T-helper 2 cell (primary cell): ENCODE data around the gene ATF5.
"Not testable (repeated sequence)": the region's sequence is repeated elsewhere in the genome, so short reads cannot be mapped to it uniquely, and the experiment has no call there.

Experiments used
- DNase-seq, 5 experiments: peaks; one replicate each; pipeline versions ENCODE4 v3.0.0 to v3.0.0-alpha.2; 2012 to 2022

ATF5 gene

DNA sequence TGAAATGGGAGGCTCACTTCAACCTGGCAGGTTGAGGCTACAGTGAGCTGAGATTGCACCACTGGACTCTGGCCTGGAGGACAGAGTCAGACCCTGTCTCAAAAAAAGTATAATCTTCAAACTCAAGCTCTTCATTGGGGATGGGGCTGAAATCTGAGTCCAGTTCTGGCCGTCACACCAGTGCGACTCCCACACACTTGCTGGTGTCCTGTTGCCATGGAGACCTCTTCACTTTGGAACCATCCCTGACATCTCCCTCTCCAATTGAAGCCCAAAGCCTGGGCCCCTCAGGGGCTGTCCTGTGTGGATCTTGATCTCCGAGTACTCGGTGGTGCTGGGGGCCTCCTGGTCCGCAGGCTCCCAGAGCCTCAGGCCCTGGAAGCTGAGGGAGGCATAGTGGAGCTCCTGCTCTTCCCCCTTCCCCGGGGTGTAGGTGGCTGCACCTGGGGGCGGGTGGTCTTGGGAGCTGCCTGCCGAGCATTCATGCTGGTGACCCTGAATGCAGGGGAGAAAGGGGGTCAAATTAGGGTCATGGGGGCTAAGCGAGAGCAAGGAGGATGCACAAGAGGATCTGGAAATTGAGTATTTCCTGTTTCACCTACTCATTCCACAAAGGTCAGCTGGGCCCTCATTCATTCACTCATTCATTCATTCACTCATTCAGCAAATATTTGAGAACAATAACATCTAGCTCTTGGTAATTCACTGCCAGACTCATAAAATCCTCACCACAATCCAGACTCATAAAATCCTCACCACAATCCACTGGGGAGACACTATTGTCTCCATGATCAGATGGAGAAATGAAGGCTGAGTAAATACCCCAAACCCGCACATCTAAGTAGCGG lies 21.0 kb downstream of the ATF5 start:
- DNase-seq: no peak

DNA sequence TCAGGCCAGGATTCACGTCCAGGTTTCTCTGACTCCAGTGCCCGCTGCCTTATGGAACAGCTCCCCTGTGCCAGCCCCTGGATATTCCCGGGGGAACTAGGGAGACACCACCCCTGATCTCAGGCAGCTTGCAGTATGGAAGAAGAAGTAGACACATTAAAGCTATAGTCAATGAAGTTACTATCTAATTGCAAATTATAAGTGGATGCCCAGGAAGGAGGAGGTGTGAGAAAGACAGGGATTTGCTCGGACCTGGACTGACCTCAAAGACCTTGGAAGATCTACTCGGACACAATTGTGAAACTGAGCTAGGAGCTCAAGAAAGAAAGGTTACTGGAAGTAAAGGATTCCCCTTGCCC lies 21.6 kb downstream of the ATF5 start:
- DNase-seq: no peak

DNA sequence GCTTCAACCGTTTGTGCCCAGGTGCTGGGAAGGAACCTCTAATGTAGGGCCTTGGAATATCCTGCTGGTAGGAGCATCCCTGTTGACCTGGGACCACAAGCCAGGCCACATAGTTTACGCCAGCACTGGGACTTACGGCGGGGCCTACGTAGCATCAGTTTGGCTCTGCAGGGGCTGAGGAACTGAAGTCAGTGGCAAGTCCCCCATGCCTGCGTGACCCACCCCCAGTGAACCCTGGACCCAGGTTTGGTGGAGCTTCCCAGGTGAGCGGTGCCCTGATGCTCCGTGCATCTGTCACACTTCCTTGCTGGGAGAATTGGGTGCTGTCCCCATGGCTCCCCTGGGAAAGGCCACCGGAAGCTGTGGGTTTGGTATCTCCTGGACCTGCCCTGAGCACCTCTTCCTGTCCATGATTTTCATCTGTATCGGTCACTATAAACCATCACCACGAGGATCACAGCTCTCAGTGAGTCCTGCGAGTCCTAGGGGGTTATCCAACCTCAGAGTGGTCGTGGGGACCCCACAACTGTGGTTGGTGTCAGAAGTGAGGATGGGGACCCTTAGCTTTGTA lies 22.0 kb downstream of the ATF5 start:
- no peak for DNase-seq

DNA sequence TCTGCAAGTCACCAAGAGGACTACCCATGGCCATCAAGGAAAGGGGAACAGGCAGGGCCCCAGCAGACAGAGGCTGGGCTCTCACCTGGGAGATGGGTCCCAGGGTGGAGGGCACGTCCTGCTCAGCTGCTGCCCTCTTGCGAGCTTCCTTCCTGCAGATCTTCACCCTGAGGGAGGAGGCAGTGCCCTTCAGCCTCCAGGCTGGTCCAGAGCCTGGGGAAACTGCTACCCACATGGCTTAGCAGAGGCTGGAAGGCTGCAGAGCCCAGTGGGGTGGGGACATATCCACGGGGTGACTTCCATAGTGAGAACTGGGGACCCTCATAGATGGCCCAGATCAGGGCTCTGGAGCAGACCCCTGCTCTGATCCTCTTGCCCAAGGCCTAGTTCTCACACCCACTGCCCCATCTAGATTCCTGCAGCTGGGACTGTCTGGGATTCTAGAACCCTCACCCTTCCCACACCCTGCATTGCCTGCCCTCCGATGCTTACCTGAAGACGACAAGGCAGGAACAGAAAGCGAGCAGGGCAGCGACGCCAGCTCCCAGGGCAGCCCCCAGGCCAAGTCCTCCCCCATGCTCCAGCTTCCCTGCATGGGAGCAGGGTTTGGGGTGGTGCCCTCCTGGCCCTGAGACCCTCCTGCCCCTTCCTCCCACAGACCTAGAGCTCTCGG lies 22.9 kb downstream of the ATF5 start:
- no peak for DNase-seq

DNA sequence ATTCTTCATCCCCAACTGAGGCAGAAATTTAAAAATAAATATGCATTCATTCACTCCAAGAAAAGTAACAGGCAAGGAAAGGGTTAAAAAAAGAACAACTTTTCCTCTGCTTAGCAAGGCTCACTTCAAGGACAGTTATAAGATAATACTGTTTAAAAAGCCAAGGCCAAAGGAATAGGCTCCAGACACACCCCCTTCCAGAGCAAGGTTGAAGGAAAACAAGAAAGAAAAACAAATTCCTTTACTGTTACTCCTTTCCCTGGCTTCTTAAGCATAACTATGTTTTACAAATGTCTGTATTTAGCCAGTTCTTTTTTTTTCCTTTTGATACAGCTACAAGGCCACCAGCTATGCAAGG lies 23.5 kb downstream of the ATF5 start:
- no peak for DNase-seq

DNA sequence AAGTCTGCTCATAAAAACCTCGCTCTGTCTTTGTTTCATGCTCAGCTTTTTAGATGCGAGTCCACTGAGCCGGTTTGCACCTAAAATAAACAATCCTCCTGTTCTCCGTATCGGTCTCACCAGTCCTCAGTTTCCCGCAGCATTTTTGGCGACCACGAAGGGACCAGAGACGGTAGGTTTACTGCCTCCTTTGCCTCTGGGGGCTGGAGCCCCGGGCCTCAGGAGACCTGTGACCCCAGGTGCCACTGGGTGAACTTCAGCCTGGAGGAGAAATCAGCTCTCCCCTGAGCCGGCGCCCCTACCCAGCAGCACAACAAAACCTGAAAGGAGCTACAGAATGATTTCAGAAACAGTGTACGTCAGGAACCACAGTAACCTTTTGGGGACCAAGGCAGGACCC lies 23.9 kb downstream of the ATF5 start:
- no peak for DNase-seq

DNA sequence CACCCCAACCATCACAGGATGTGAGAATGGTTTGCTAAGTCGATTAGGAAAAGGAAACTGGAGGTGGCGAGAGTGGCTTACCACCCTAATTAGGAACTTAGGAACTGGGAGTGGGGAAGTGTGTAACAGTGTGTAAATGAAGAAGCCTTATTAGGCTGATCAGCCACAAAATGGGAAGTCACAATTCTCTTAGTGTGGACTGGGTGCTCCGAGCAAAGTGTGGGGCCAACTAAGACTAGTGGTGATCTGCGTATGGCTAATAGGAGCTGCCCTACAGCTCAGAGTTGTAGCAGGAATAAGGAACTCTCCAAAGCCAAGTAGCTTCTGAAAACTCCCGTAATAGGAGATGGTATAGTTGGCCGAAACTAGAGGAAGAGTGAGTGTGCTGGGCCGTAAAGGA lies 24.4 kb downstream of the ATF5 start:
- no peak for DNase-seq

DNA sequence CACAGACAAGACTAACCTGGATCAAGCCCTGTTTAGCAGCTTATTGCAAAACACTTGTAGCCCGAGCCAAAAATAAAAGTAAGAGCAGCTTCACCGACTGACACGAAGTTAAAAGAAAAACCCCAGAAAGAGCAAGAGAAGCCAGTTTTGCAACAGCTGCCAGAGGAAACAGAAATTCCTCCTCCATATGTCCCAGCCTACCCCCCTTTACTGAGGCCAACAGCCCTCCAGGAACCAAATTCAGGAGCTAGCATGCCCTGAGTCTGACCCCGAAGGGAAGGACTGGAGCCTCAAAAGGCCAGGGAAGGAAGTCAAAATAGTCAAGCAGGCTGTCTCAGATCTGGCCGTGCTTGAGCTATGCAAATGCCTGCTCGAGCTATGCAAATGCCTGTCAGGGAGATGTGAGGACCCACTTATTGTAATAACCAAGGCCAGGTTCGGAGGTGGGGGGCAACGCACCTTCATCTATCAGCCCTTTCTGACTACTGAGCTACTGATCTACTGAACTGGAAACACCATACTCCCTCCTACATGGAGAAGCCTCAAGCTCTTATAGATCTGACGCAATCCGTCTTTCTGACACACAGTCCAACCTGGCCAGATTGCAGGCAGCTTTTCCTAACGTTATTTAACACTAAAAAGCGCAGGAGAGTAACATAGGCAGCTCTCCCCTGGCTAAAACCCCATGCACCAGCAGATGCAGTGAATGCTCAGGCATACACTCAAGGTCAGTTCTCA lies 25.3 kb downstream of the ATF5 start:
- no peak for DNase-seq

DNA sequence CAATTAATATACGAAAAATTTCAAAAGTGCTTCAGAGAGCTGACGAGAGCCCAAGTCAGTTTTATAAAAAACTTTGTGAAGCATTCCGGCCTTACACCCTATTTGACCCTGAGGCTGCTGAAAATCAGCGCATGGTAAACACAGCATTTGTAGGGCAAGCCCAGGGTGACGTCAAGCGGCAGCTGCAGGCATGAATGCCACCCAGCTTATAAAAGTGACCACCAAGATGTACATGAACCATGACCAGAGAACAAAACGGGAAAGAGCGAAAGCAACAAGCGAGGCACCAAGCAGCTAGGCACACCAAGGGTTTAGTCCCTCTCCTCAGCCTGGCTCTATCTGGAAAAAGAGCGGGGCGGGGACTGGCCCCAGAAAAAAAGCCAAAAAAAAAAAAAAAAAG lies 25.9 kb downstream of the ATF5 start:
- DNase-seq: no peak

DNA sequence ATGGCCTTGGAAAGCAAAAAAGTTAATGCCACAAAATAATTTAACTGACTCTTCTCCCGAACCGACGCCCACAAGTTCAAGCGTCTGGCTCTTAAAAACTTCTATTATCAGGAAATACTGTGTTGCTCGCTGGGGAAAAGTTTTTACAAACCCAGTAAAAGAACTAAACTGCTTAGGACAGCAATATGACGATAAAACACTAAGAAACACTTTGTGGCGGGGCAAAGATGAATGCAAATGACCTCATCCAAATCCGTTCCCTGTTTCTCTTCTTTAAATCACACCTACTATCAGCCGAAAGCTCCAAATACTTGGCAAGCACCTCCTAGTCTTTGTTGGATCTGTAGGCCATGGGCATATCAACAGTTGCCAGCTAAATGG lies 27.1 kb downstream of the ATF5 start:
- no peak for DNase-seq

DNA sequence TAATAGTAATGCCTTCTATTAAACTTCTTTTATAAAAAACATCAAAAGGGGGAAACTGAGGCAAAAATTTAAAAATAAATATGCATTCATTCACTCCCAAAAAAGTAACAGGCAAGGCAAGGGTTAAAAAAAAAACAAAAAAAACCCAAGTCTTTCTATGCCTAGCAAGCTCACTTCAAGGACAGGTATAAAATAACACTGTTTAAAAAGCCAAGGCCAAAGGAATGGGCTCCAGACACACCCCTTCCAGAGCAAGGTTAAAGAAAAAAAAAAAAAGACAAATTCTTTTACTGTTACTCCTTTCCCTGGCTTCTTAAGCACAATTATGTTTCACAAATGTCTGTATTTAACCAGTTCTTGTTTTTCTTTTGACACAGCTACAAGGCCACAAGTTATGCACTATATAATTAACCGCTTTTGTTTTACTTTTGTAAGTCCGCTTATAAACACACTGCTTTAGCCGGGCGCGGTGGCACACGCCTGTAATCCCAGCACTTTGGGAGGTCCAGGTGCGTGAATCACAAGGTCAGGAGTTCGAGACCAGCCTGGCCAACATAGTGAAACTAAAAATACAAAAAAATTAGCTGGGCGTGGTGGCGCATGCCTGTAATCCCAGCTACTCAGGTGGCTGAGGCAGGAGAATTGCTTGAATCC lies 28.4 kb downstream of the ATF5 start:
- DNase-seq: no peak

DNA sequence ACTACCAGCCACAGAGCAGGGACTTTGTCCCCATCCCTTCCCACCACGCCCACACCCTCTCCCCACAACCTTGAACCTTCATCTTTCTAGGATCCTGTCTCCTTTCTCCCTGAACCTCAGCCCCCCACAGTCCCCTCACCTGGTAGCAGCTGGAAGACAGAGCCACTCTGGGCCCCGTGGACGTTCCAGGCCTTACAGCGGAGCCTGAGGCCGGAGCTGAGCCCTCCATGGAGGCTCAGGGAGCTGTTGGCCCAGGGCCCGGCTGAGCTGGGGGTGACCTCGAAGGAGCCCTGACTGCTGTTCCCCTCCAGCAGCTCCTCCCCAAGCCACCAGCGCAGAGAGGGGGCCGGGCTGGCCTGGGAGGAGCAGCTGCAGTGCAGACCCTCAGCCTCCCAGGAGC lies 29.1 kb downstream of the ATF5 start:
- DNase-seq: not testable (repeated sequence)

DNA sequence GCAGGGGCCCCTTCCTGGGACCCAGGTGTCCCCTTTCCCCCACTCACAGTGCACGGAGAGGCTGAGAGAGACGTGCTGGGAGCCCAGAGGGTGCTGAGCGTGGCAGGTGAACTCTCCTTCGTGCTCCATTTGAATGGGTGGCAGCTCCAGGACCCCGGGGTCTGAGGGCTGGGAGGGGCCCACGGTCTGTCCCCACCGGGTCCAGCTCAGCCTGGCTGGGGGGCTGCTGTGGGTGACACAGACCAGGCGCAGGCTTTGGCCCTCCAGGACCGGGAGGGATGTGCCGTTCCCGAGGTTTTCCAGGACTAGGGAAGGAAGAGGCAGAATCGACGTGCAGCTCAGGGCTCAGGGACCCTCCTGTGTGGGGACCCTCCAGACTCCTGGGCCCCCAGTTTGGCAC lies 29.6 kb downstream of the ATF5 start:
- not testable (repeated sequence) for DNase-seq

DNA sequence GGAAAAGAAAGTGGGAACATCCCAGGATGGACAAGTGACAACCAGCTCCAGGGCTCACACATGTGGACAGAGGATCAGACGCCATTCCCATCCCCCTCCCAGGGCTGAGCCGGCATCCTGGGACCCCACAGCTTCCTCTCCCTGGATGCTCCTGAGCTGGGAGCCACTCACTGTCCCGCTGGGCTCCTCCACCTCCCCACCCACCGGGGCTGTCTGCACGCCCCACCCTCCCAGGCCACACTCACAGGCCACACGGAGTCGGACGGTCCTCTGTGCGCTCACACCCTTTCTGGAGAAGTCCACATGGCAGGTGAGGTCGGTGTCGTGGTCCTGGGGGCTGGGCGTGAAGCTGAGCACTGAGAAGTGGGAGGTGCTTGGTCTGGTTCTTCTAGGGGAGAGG lies 30.9 kb downstream of the ATF5 start:
- not testable (repeated sequence) for DNase-seq

DNA sequence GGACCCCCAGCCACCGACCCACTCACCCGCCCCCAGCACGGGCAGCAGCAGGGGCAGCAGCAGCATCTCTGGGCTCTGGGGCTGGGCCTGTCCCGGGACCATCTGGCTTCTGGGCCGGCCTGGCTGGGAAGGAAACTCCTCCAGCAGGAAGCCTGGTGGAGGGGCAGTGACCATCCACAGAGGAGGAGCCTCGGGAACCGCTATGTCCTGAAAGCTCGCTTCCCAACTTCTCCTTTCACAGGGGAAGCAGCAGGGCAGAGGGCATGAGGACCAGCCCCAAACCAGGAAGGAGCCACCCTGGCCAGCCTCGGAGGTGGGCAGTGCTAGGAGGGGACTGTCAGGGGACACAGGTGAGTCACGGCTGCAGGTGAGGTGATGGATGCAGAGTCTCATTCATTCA lies 32.0 kb downstream of the ATF5 start, which contains the start of gene SIGLEC11:
Gene SIGLEC11, minus strand, starts transcription at position 193 of the 400 bp plus-strand sequence. Its CDS starts 91 bp downstream, at position 102.
- DNase-seq: not testable (repeated sequence)

DNA sequence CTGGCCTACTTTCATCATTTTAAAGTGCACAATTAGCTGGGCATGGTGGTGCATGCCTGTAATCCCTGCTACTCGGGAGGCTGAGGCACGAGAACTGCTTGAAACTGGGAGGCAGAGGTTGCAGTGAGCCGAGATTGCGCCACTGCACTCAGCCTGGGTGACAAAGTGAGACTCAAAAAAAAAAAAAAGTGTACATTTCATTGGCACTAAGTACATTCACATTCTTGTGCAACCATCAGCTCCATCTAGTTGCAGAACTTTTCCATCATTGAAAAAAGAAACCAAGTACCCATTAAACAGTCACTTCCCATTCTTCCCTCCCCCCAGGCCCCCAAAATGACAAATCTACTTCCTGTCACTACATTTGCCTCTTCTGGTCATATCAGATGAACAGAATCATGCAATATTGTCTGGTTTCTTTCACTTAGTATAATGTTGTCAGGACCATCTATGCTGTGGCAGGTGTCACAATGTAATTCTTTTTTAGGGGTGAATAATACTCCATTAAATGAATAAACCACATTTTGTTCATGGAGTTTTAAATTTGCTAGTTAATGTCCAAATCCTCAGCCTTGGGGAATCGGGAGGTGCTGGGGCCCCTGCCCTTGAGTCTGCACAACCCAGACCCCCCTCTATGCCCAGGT lies 39.4 kb downstream of the ATF5 start:
- DNase-seq: no peak

DNA sequence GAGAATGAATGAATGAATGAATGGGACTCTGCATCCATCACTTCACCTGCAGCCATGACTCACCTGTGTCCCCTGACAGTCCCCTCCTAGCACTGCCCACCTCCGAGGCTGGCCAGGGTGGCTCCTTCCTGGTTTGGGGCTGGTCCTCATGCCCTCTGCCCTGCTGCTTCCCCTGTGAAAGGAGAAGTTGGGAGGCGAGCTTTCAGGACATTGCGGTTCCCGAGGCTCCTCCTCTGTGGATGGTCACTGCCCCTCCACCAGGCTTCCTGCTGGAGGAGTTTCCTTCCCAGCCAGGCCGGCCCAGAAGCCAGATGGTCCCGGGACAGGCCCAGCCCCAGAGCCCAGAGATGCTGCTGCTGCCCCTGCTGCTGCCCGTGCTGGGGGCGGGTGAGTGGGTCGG lies 40.4 kb downstream of the ATF5 start:
- not testable (repeated sequence) for DNase-seq

DNA sequence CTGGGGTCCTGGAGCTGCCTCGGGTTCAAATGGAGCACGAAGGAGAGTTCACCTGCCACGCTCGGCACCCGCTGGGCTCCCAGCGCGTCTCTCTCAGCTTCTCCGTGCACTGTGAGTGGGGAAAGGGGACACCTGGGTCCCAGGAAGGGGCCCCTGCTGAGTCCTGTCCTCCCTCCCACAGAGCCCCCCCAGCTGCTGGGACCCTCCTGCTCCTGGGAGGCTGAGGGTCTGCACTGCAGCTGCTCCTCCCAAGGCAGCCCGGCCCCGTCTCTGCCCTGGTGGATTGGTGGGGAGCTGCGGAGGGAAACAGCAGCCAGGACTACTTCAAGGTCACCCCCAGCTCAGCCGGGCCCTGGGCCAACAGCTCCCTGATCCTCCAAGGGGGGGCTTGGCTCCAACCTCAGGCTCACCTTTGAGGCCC lies 43.0 kb downstream of the ATF5 start:
- no peak for DNase-seq

DNA sequence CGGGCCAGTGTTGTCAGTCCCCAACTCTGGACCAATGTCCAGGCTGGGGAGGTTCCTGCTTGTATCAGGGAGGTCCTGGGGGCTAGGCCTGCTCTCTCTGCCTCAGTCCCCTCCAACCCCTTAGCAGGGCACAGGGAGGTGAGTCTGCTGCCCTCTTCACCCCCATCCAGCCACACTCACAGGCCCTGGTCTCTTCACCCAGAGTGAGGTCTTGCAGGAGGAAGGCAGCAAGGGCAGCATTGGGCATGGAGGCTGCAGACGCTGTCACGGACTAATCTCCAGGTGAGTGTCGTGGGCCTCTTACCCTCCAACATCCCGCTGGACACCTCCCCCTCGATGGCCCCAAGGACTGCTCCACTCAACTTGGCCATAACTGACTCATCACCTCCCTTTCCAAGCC lies 43.8 kb downstream of the ATF5 start:
- no peak for DNase-seq

DNA sequence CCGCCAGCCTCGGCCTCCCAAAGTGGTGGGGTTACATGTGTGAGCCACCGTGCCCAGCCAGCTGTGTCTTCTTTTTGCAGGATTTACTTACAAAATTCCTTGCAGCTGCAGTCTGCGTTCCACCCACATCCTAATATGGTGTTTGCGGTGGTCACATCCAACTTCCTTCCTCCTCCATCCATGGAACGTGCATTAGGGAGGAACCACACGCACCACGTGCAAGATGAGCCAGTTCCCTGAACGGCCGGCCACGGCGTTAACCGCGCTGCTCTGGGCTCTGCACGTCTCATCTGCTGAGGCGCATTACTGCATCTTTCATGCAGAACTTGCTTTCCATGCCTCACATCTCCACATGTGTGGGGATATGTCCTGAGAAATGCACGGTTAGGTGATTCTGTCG lies 45.0 kb downstream of the ATF5 start:
- no peak for DNase-seq

DNA sequence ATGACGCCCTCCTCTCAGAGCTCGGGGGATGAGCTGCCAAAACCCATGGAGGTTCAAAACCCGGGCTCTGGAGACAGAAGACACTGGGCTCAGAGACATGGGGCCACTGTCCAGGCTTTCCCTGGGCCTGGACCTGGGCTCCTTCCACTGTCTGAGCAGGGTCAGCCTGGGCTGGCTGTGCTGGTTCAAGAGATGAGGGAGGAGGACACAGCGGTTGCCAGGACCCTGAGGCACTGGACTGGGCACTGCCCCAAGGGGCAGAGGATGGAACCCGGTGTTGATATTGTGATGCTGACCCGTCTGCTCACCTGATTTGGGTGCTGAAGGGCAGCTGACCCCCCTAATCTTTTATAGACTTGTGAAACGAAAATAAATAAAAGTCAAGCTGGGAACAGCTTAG lies 46.0 kb downstream of the ATF5 start:
- DNase-seq: no peak

DNA sequence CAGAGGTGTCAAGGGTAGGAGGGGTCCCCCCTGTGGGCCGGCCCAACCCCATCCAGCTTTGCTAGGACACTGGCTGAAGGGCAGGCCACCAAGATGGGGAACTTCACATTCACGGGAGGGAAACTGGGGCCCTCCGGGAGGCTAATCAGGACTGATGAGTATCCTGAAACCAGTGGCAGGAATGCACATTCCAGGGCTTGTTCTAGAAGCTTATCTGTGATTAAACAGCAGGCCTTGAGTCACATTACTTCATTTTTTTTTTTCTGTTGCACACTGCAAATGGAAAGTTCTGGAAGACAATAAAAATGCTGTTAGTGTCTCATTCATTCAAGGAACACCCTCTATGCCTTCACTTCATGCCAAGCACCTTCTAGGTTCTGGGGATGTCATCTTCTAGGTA lies 47.5 kb downstream of the ATF5 start:
- DNase-seq: no peak
